Neuronal stem cell (in vitro differentiated cells): Measurements from ENCODE around the gene ZCRB1.

ENCODE experiments used
- DNase-seq: peaks from one replicate; pipeline ENCODE4 v3.0.0-alpha.2; 2013; ENCODE audit warnings: low spot score
- H2AFZ ChIP-seq: one replicate; pipeline ENCODE4 v1.6.1; 2013; ENCODE audit warnings: mild to moderate bottlenecking, low read length, inconsistent platforms
- H2AK5ac ChIP-seq: 2 replicates; pipeline ENCODE4 v1.6.1; 2013; ENCODE audit warnings: low read depth, mild to moderate bottlenecking, inconsistent platforms, low read length, moderate library complexity, mixed read lengths
- H2BK120ac ChIP-seq: 2 replicates; pipeline ENCODE4 v1.6.1; 2013; ENCODE audit warnings: low read depth, mild to moderate bottlenecking, inconsistent platforms, low read length, moderate library complexity, mixed read lengths
- H2BK12ac ChIP-seq: one replicate; pipeline ENCODE4 v1.6.1; 2013; ENCODE audit warnings: low read length, inconsistent platforms
- H2BK15ac ChIP-seq: 2 replicates; pipeline ENCODE4 v1.6.1; 2013; ENCODE audit warnings: mild to moderate bottlenecking, low read length, inconsistent platforms, mixed read lengths
- H2BK5ac ChIP-seq: one replicate; pipeline ENCODE4 v1.6.1; 2013; ENCODE audit warnings: inconsistent platforms, mild to moderate bottlenecking, low read length, moderate library complexity
- H3K14ac ChIP-seq: one replicate; pipeline ENCODE4 v1.6.1; 2013; ENCODE audit warnings: low read length, inconsistent platforms
- H3K18ac ChIP-seq: 2 replicates; pipeline ENCODE4 v1.6.1; 2013; ENCODE audit warnings: low read length, inconsistent platforms
- H3K23ac ChIP-seq: 2 replicates; pipeline ENCODE4 v1.6.1; 2013; ENCODE audit warnings: low read depth, mild to moderate bottlenecking, mixed read lengths, low read length, inconsistent platforms; ENCODE audit not compliant: poor library complexity
- H3K27ac ChIP-seq: replicated peaks from 3 replicates; pipeline ENCODE4 v1.5.1; 2013; ENCODE audit warnings: low read length, inconsistent platforms
- H3K27me3 ChIP-seq, 3 experiments: 2 replicates each; pipeline ENCODE4 v1.6.1; 2013; ENCODE audit warnings: low read length in 3 of 3, mild to moderate bottlenecking in 2 of 3, inconsistent platforms in 1 of 3, low read depth in 1 of 3, mixed read lengths in 1 of 3, moderate library complexity in 1 of 3; ENCODE audit not compliant: control insufficient read depth in 3 of 3, insufficient read depth in 3 of 3
- H3K36me3 ChIP-seq, 2 donors: replicated peaks in 1 of 2; 2 replicates each; pipeline ENCODE4 v1.6.1; 2013; ENCODE audit warnings: low read length in 2 of 2; ENCODE audit not compliant: control insufficient read depth in 2 of 2, insufficient read depth in 2 of 2
- H3K4ac ChIP-seq: 2 replicates; pipeline ENCODE4 v1.6.1; 2013; ENCODE audit warnings: inconsistent platforms, mild to moderate bottlenecking, low read length, moderate library complexity
- H3K4me1 ChIP-seq, 2 donors: 1 replicate in 1 of 2; 2 replicates in 1 of 2; pipeline ENCODE4 v1.6.1; 2013; ENCODE audit warnings: low read length in 2 of 2, low read depth in 1 of 2; ENCODE audit not compliant: control insufficient read depth in 2 of 2, insufficient read depth in 1 of 2
- H3K4me2 ChIP-seq: one replicate; pipeline ENCODE4 v1.6.1; 2013; ENCODE audit warnings: mild to moderate bottlenecking, low read length, inconsistent platforms; ENCODE audit not compliant: insufficient read depth, poor library complexity, severe bottlenecking
- H3K4me3 ChIP-seq, 2 donors: 2 replicates each; pipeline ENCODE4 v1.5.1; 2013; ENCODE audit warnings: low read length in 2 of 2, mild to moderate bottlenecking in 2 of 2, inconsistent platforms in 1 of 2, moderate library complexity in 1 of 2
- H3K79me1 ChIP-seq: one replicate; pipeline ENCODE4 v1.6.1; 2013; ENCODE audit warnings: low read depth, mild to moderate bottlenecking, inconsistent platforms, low read length, moderate library complexity
- H3K9ac ChIP-seq: one replicate; pipeline ENCODE4 v1.6.1; 2013; ENCODE audit warnings: mild to moderate bottlenecking, low read depth, low read length, inconsistent platforms; ENCODE audit not compliant: poor library complexity
- H3K9me3 ChIP-seq, 2 donors: replicated peaks in 1 of 2; 2 replicates each; pipeline versions ENCODE3 to v1.6.1; 2013; ENCODE audit warnings: low read length in 2 of 2, mild to moderate bottlenecking in 2 of 2, inconsistent platforms in 1 of 2, low read depth in 1 of 2, mixed read lengths in 1 of 2, moderate library complexity in 1 of 2; ENCODE audit not compliant: control insufficient read depth in 2 of 2, insufficient read depth in 1 of 2
- H4K8ac ChIP-seq: one replicate; pipeline ENCODE4 v1.6.1; 2013; ENCODE audit warnings: low read depth, mild to moderate bottlenecking, inconsistent platforms, low read length, moderate library complexity
- H4K91ac ChIP-seq: one replicate; pipeline ENCODE4 v1.6.1; 2013; ENCODE audit warnings: low read length, low read depth, mild to moderate bottlenecking, inconsistent platforms; ENCODE audit not compliant: poor library complexity
- WGBS, 2 donors: extraction: QIAGEN DNeasy Blood & Tissue Kit; methylation state at CpG; one replicate each; pipeline ENCODE4 v1.1.7; 2013; ENCODE audit warnings: missing lambda C conversion rate in 2 of 2, mixed read lengths in 1 of 2; ENCODE audit not compliant: insufficient read length in 2 of 2, insufficient replicate concordance in 1 of 2; ENCODE audit errors: extremely low coverage in 2 of 2; 5-methylcytosine and 5-hydroxymethylcytosine counted together

The ZCRB1 gene

DNA sequence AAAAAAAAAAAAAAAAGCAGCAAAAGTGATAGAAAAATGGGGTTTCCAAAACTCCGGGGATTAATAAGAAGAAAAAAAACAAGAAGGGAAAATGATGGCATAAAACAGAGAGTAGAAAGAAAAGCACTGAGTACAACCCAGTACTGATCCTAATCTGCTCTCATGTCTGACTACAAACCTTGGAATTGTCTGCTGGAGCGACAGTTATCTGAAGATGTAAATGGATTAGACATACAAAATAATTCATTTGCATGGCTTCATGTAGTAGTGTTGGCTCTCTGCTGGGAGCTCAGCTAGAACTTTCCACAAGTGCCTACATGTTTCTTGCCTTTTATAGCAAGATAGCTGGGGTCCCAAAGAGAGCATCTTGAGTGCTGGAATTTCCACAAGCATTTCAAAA is 34.2 kb downstream of the ZCRB1 start:
- H3K14ac ChIP-seq = no peak overlapping the region
- WGBS, 2 donors = no CpG with 5 or more reads among the region's 2 CpGs

DNA sequence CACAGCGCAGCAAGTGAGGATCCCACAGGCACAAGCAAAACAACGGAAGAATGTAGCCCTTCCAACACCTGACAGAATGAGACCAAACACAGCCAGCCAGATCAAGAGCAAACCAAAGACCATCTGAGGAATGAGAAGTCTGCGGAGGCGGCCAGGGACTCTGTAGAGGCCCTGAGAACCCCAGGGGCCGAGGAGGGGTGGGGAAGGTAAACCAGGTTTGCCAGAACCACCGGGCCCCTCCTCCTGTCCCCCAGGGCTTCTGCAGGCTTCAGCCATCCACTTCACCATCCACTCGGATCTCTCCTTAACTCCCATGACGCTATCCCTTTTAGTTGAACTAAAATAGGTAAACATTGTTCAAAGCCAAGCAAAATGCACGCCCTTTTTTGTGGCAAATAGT is 37.4 kb downstream of the ZCRB1 start:
- no peak overlapping the region for H3K27ac ChIP-seq

More for the DNA sequence above, 34.2 kb downstream of the ZCRB1 start:
- Histone ChIP-seq H3K27me3 (no peaks in the 10 kb centered on the region), H3K18ac (no peak overlapping the region), H3K27ac (no peak overlapping the region), H3K4me3 (no peak overlapping the region), H2AFZ (no peak overlapping the region), H3K23ac (no peak overlapping the region), H2BK120ac (no peak overlapping the region), H2BK12ac (no peak overlapping the region), H3K4me1 (no peaks in the 10 kb centered on the region), H3K4ac (no peak overlapping the region), H2BK5ac (no peak overlapping the region), H3K36me3 (no peaks in the 10 kb centered on the region), H4K91ac (no peak overlapping the region), H2AK5ac (no peak overlapping the region), H3K9me3 (peaks cover 0 to 2% of the 10 kb centered on the region in 2 donors), H3K4me2 (no peak overlapping the region), H3K79me1 (no peaks in the 10 kb centered on the region), H3K9ac (no peak overlapping the region), H4K8ac (no peak overlapping the region), H2BK15ac (no peak overlapping the region)
- DNase-seq = no peak

DNA sequence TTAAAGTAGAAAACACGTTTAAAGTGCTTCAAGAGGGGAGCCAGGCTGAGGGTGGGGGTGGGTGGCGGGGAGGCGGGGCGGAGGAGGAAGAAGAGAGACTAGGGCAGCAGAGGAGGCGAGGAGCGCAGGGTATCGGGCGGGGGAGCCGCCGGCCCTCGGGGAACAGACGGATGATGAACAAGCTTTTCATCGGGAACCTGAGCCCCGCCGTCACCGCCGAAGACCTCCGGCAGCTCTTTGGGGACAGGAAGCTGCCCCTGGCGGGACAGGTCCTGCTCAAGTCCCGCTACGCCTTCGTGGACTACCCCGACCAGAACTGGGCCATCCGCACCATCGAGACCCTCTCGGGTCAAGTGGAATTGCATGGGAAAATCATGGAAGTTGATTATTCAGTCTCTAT is 39.2 kb downstream of the ZCRB1 start:
- Histone ChIP-seq H3K27ac (no peak overlapping the region), H3K79me1 (no peaks in the 10 kb centered on the region), H2AK5ac (no peak overlapping the region), H3K4me1 (no peaks in the 10 kb centered on the region), H2BK120ac (no peak overlapping the region), H3K23ac (no peak overlapping the region), H3K9ac (no peak overlapping the region), H3K4ac (no peak overlapping the region), H3K14ac (no peak overlapping the region), H3K9me3 (no peaks in the 10 kb centered on the region), H3K27me3 (no peaks in the 10 kb centered on the region), H2AFZ (no peak overlapping the region), H3K18ac (no peak overlapping the region), H3K4me3 (no peak overlapping the region), H2BK15ac (no peak overlapping the region), H3K4me2 (no peak overlapping the region), H2BK5ac (no peak overlapping the region), H2BK12ac (no peak overlapping the region), H4K91ac (no peak overlapping the region), H4K8ac (no peak overlapping the region), H3K36me3 (no peaks in the 10 kb centered on the region)
- WGBS, 2 donors = no CpG with 5 or more reads among the region's 26 CpGs
- DNase-seq = no peak

More for the DNA sequence above, 37.4 kb downstream of the ZCRB1 start:
- no peak overlapping the region for H2BK5ac ChIP-seq
- H2BK120ac ChIP-seq = no peak overlapping the region
- H3K4me1 ChIP-seq = no peaks in the 10 kb centered on the region
- WGBS, 2 donors = no CpG with 5 or more reads among the region's 9 CpGs
- no peak overlapping the region for H4K91ac ChIP-seq
- H3K36me3 ChIP-seq = no peaks in the 10 kb centered on the region
- no peak for DNase-seq
- H3K18ac ChIP-seq = no peak overlapping the region
- no peak overlapping the region for H4K8ac ChIP-seq
- no peaks in the 10 kb centered on the region for H3K79me1 ChIP-seq
- H3K4me3 ChIP-seq = no peak overlapping the region
- H2BK15ac ChIP-seq = no peak overlapping the region
- H3K9ac ChIP-seq = no peak overlapping the region
- no peak overlapping the region for H3K4me2 ChIP-seq
- no peak overlapping the region for H2BK12ac ChIP-seq
- H3K4ac ChIP-seq = no peak overlapping the region
- H2AFZ ChIP-seq = peak overlapping the region; percentile 40
- no peak overlapping the region for H3K14ac ChIP-seq
- H3K27me3 ChIP-seq = no peaks in the 10 kb centered on the region
- no peak overlapping the region for H3K23ac ChIP-seq
- H3K9me3 ChIP-seq = no peaks in the 10 kb centered on the region
- no peak overlapping the region for H2AK5ac ChIP-seq

DNA sequence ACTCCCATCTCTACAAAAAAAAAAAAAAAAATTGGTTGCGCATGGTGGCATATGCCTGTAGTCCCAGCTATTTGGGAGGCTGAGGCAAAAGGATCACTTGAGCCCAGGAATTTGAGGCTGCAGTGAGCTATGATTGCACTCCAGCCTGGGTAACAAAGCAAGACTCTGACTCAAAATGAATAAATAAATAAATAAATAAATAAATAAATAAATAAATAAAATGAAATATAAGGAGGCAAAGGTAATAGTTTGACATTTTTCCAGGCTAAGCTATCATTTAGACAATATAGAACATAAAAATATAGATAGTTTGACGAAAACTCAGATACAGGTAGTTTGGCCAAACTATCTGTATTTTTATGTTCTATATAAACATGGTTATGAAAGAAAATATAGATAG is 40.5 kb downstream of the ZCRB1 start:
- no peak overlapping the region for H2BK15ac ChIP-seq
- no peak overlapping the region for H3K23ac ChIP-seq
- no peaks in the 10 kb centered on the region for H3K9me3 ChIP-seq
- H2BK5ac ChIP-seq = no peak overlapping the region
- H3K36me3 ChIP-seq = no peaks in the 10 kb centered on the region
- no peak overlapping the region for H3K4ac ChIP-seq
- no peak overlapping the region for H4K91ac ChIP-seq
- no peak overlapping the region for H2AFZ ChIP-seq
- H3K4me2 ChIP-seq = no peak overlapping the region
- H3K4me3 ChIP-seq = no peak overlapping the region
- no peak overlapping the region for H2AK5ac ChIP-seq
- no peak for DNase-seq
- H3K9ac ChIP-seq = no peak overlapping the region
- WGBS, 2 donors = no CpG with 5 or more reads among the region's 2 CpGs
- no peaks in the 10 kb centered on the region for H3K4me1 ChIP-seq
- H4K8ac ChIP-seq = no peak overlapping the region
- H2BK12ac ChIP-seq = no peak overlapping the region
- H3K18ac ChIP-seq = no peak overlapping the region
- no peak overlapping the region for H3K14ac ChIP-seq
- H3K27ac ChIP-seq = no peak overlapping the region
- H3K27me3 ChIP-seq = no peaks in the 10 kb centered on the region
- H3K79me1 ChIP-seq = no peaks in the 10 kb centered on the region
- no peak overlapping the region for H2BK120ac ChIP-seq
